HCT116 (cell line): Measurements from ENCODE around the gene DOCK11.

ENCODE experiments used
- EGR1 ChIP-seq: IDR thresholded peaks from 2 replicates; pipeline ENCODE4 v1.6.1; 2012; ENCODE audit warnings: low read depth
- EZH2 ChIP-seq: fragments of 200-600 bp; sonication (generic); IDR thresholded peaks from 2 replicates; pipeline ENCODE4 v1.6.1; 2017; ENCODE audit warnings: antibody characterized with exemption, mixed run types
- EZH2phosphoT487 ChIP-seq: fragments of 200-600 bp; IDR thresholded peaks from 2 replicates; pipeline ENCODE4 v1.6.1; 2018; ENCODE audit warnings: antibody characterized with exemption, borderline replicate concordance
- FOSL1 ChIP-seq: IDR thresholded peaks from 2 replicates; pipeline ENCODE4 v1.6.1; 2012; ENCODE audit warnings: low read depth
- JUND ChIP-seq: IDR thresholded peaks from 2 replicates; pipeline ENCODE4 v1.6.1; 2012
- POLR2AphosphoS5 ChIP-seq: IDR thresholded peaks from 2 replicates; pipeline ENCODE4 v1.6.1; 2011; ENCODE audit warnings: mild to moderate bottlenecking, low read depth, low read length, moderate library complexity
- RAD21 ChIP-seq: IDR thresholded peaks from 2 replicates; pipeline ENCODE4 v1.6.1; 2012; ENCODE audit warnings: low read depth, mild to moderate bottlenecking
- ZFX ChIP-seq: fragments of 450-650 bp; IDR thresholded peaks from 2 replicates; pipeline ENCODE4 v1.6.1; 2017
- ZNF274 ChIP-seq: fragments of 200-500 bp; sonication (Bioruptor generic); IDR thresholded peaks from 2 replicates; pipeline ENCODE4 v1.6.1; 2014; ENCODE audit warnings: mild to moderate bottlenecking, low read depth, low read length, inconsistent platforms
- TF ChIP-seq, protein P1 (sequence below), 3 experiments: fragments of 200-600 bp in 1 of 3; sonication (generic) in 1 of 3; IDR thresholded peaks in 2 of 3; conservative IDR thresholded peaks in 1 of 3; 2 replicates each; pipeline ENCODE4 v1.5.1; 2012 to 2017; ENCODE audit warnings: low read depth in 2 of 3, low read length in 2 of 3, antibody characterized with exemption in 1 of 3, borderline replicate concordance in 1 of 3, control low read depth in 1 of 3, mild to moderate bottlenecking in 1 of 3, mixed read lengths in 1 of 3, mixed run types in 1 of 3, moderate library complexity in 1 of 3; ENCODE audit not compliant: insufficient read depth in 1 of 3
- TF ChIP-seq, protein P2 (sequence below): IDR thresholded peaks from 2 replicates; pipeline ENCODE4 v1.6.1; 2012; ENCODE audit warnings: low read depth

DNA sequence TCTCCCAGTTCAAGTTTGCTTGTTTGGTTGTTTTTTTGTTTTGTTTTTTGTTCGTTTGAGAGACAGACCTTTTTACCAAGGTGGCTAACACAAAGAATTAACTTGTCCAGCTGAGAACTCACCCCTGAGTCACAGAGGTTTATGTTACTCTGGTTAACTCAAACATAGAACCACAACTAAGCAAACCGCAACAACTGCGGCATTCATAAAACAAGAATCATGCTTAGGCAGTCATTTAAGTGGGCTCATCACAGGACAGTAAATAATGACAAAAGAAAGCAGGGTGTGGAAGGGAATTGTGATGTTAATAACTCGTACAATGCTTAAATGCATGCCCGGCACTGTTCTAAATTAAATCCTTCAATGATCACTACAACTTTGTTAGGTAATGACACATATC, 207.1 kb downstream of the DOCK11 start:
- TF ChIP-seq JUND (peak; percentile 55), ZFX (no peak), EZH2phosphoT487 (no peak), FOSL1 (peak; percentile 54), EZH2 (no peak), POLR2AphosphoS5 (no peak), RAD21 (no peak), ZNF274 (no peak), EGR1 (no peak)
- TF ChIP-seq, protein P1, sequence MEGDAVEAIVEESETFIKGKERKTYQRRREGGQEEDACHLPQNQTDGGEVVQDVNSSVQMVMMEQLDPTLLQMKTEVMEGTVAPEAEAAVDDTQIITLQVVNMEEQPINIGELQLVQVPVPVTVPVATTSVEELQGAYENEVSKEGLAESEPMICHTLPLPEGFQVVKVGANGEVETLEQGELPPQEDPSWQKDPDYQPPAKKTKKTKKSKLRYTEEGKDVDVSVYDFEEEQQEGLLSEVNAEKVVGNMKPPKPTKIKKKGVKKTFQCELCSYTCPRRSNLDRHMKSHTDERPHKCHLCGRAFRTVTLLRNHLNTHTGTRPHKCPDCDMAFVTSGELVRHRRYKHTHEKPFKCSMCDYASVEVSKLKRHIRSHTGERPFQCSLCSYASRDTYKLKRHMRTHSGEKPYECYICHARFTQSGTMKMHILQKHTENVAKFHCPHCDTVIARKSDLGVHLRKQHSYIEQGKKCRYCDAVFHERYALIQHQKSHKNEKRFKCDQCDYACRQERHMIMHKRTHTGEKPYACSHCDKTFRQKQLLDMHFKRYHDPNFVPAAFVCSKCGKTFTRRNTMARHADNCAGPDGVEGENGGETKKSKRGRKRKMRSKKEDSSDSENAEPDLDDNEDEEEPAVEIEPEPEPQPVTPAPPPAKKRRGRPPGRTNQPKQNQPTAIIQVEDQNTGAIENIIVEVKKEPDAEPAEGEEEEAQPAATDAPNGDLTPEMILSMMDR (IDR thresholded peaks at IDR 0.05 in 2 of 3, conservative IDR thresholded peaks at IDR 0.05 in 1 of 3; ENCODE audit: borderline replicate concordance in 1 of 3, insufficient read depth in 1 of 3, low read depth in 2 of 3, low read length in 2 of 3), result no peak
- TF ChIP-seq, protein P2, sequence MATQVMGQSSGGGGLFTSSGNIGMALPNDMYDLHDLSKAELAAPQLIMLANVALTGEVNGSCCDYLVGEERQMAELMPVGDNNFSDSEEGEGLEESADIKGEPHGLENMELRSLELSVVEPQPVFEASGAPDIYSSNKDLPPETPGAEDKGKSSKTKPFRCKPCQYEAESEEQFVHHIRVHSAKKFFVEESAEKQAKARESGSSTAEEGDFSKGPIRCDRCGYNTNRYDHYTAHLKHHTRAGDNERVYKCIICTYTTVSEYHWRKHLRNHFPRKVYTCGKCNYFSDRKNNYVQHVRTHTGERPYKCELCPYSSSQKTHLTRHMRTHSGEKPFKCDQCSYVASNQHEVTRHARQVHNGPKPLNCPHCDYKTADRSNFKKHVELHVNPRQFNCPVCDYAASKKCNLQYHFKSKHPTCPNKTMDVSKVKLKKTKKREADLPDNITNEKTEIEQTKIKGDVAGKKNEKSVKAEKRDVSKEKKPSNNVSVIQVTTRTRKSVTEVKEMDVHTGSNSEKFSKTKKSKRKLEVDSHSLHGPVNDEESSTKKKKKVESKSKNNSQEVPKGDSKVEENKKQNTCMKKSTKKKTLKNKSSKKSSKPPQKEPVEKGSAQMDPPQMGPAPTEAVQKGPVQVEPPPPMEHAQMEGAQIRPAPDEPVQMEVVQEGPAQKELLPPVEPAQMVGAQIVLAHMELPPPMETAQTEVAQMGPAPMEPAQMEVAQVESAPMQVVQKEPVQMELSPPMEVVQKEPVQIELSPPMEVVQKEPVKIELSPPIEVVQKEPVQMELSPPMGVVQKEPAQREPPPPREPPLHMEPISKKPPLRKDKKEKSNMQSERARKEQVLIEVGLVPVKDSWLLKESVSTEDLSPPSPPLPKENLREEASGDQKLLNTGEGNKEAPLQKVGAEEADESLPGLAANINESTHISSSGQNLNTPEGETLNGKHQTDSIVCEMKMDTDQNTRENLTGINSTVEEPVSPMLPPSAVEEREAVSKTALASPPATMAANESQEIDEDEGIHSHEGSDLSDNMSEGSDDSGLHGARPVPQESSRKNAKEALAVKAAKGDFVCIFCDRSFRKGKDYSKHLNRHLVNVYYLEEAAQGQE, result no peak
